ENCODE data around the gene TP53INP2. TPM values are rescaled to one million over a fixed set of nuclear protein-coding genes. Genes with fewer than 3 reads are reported as not detected.

Gene TP53INP2, protein sequence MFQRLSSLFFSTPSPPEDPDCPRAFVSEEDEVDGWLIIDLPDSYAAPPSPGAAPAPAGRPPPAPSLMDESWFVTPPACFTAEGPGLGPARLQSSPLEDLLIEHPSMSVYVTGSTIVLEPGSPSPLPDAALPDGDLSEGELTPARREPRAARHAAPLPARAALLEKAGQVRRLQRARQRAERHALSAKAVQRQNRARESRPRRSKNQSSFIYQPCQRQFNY
- 7.1 TPM for total RNA-seq (2021; ENCODE audit: unreplicated experiment)
- polyA plus RNA-seq (2012) = 7.8 and 8.3 TPM in 2 replicates
- Bru-seq, nascent RNA = percentile 53 among the genes with signal in this experiment
- BruChase-seq, experiment 1, labeled RNA remaining after a 6-hour chase = percentile 84 among the genes with signal in this experiment
- percentile 66 among the genes with signal in this experiment for BruChase-seq, experiment 2, labeled RNA remaining after a 2-hour chase
- long read RNA-seq, partial matches to known transcripts = 5 of 5 reads
- long read RNA-seq, other reads (novel, unspliced or antisense) = 0 of 5 reads

DNA sequence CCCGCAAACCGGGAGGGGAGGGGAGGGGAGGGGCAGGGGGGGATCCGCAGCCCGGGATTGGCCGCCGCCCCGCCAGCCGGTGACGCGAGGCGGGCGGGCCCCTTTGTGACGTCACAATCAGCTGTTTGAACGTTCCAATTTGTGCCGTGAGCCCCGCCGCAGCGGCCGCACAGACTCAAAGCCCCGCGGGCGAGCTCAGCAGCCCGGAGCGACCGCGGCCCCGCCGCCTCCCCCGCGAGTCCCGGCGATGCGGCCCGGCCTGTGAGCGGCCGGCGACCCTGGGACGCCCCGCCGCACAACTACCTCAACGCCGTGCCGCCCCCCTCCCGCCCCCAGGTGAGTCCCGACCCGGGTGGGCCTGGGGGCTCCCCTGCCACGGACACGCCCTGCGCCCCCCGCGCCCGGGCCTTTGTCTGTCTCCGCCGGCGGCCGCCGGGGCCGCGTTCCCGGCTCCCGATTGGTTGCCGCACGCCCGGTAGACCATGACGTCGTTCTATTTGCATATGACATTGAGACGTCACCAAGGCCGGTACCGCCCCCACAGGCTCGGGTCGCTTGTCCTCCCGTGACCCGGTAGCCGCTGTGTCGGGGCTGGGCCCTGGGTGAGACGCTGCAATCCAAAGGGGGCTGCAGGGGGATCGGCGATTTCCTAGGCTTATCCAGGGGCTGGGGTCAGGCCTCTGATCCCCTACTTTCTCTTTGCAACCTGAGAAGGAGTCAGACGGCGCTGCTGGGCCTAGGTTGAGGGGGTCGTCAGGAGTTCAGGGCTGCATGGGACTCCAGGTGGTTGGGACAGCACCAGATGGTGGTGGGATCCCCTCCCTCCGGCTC is at the start of gene TP53INP2:
Gene TP53INP2, plus strand, starts transcription at position 168 of the 831 bp plus-strand sequence. CDS start 4,396 bp downstream, outside the sequence.
- H3K27ac ChIP-seq (ENCODE audit: low read depth, low read length) = peak within 1 kb of the TSS; percentile 52; the same call in 1 of the 2 replicates
- RAD21 ChIA-PET (ENCODE audit: low non-redundant PET in 1 of 2, low total read pairs in 2 of 2, uncharacterized antibody in 2 of 2, unreplicated experiment in 2 of 2) = interaction anchor here in 1 of 2 experiments (0.6 kb wide), 1 partner anchor 160 kb away, joined by 3 read pairs; no protein-coding TSS in a partner anchor
- POLR2A ChIA-PET = interaction anchor here (1.6 kb wide), 1 partner anchor 9 kb away, joined by 4 read pairs; no protein-coding TSS in a partner anchor
- H3K4me3 ChIP-seq (replicated peaks in 1 of 2; ENCODE audit: low read depth in 1 of 2, low read length in 2 of 2) = peak within 1 kb of the TSS; percentile 57 to 77
- peak; percentile 74 for DNase-seq (ENCODE audit: low read depth, low spot score)
- intact Hi-C loops (cut with micrococcal nuclease) = loop anchor here (5.0 kb wide), 1 partner anchor 392 kb away; no protein-coding TSS in a partner anchor
- peak within 1 kb of the TSS; percentile 99 for H3K4me2 ChIP-seq (ENCODE audit: low read length)
- no peaks in the 10 kb centered on the region for H3K9me2 ChIP-seq (ENCODE audit: insufficient read depth)
- peak within 1 kb of the TSS; percentile 92 for H2AFZ ChIP-seq (ENCODE audit: low read depth, low read length, poor library complexity, severe bottlenecking)
- H3K4me1 ChIP-seq (ENCODE audit: control insufficient read depth in 1 of 2, insufficient read depth in 2 of 2, low read length in 2 of 2) = peaks cover 21 to 43% of the 10 kb centered on the region in 2 experiments
- BruUV-seq (replicated peaks) = no TSS peak
- H3K27me3 ChIP-seq (ENCODE audit: insufficient read depth, low read length) = no peaks in the 10 kb centered on the region
- peak within 1 kb of the TSS; percentile 81 for H3K9ac ChIP-seq (ENCODE audit: low read length)
- peak; percentile 61 for ATAC-seq
- CTCF ChIA-PET = interaction anchor here (1.5 to 2.0 kb wide), 3 partner anchors 65 to 514 kb away, joined by 4 to 6 read pairs (median 5); no protein-coding TSS in a partner anchor
- no peaks in the 10 kb centered on the region for H4K20me1 ChIP-seq (ENCODE audit: insufficient read depth)
- no peaks in the 10 kb centered on the region for H3K79me2 ChIP-seq (ENCODE audit: insufficient read depth, low read length)
- no peaks in the 10 kb centered on the region for H3K9me3 ChIP-seq (ENCODE audit: control insufficient read depth in 1 of 2, insufficient read depth in 1 of 2, low read depth in 1 of 2, low read length in 2 of 2)
- H3K36me3 ChIP-seq (ENCODE audit: control insufficient read depth in 1 of 2, insufficient read depth in 2 of 2, low read length in 2 of 2) = no peaks in the 10 kb centered on the region
- TF ChIP-seq SIN3A (IDR thresholded peaks at IDR 0.05; ENCODE audit: low read depth) = no peak
- no peak for TF ChIP-seq JUND (IDR thresholded peaks at IDR 0.05)
- TF ChIP-seq ZFX (IDR thresholded peaks at IDR 0.05) = peak; percentile 22
- TF ChIP-seq POLR2AphosphoS5 (IDR thresholded peaks at IDR 0.05; ENCODE audit: low read depth, low read length) = no peak; the same call in 1 of the 2 replicates
- TF ChIP-seq POLR2A (IDR thresholded peaks at IDR 0.05; ENCODE audit: borderline replicate concordance, extremely low read depth, insufficient read depth, insufficient read length) = peak; percentile 10
- TF ChIP-seq ZNF274 (IDR thresholded peaks at IDR 0.05; ENCODE audit: low read depth, low read length) = no peak
- TF ChIP-seq ELF1 (IDR thresholded peaks at IDR 0.05; ENCODE audit: borderline replicate concordance, low read depth) = no peak
- no peak for TF ChIP-seq EZH2phosphoT487 (IDR thresholded peaks at IDR 0.05; ENCODE audit: borderline replicate concordance)
- TF ChIP-seq, protein P1, sequence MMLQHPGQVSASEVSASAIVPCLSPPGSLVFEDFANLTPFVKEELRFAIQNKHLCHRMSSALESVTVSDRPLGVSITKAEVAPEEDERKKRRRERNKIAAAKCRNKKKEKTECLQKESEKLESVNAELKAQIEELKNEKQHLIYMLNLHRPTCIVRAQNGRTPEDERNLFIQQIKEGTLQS (IDR thresholded peaks at IDR 0.05) = no peak
- no peak for TF ChIP-seq FOSL1 (IDR thresholded peaks at IDR 0.05; ENCODE audit: low read depth)
- no peak; the same call in 1 of the 2 replicates for TF ChIP-seq SP1 (IDR thresholded peaks at IDR 0.05; ENCODE audit: low read depth)
- 0 out of 2 replicates have a peak, but pooled peaks have one; percentile 47 for TF ChIP-seq EGR1 (IDR thresholded peaks at IDR 0.05; ENCODE audit: low read depth)
- TF ChIP-seq EZH2 (IDR thresholded peaks at IDR 0.05) = no peak
- TF ChIP-seq TCF7L2 (IDR thresholded peaks at IDR 0.05; ENCODE audit: borderline replicate concordance, extremely low read depth, insufficient read depth, insufficient read length) = peak; percentile 71
- TF ChIP-seq, protein P2, sequence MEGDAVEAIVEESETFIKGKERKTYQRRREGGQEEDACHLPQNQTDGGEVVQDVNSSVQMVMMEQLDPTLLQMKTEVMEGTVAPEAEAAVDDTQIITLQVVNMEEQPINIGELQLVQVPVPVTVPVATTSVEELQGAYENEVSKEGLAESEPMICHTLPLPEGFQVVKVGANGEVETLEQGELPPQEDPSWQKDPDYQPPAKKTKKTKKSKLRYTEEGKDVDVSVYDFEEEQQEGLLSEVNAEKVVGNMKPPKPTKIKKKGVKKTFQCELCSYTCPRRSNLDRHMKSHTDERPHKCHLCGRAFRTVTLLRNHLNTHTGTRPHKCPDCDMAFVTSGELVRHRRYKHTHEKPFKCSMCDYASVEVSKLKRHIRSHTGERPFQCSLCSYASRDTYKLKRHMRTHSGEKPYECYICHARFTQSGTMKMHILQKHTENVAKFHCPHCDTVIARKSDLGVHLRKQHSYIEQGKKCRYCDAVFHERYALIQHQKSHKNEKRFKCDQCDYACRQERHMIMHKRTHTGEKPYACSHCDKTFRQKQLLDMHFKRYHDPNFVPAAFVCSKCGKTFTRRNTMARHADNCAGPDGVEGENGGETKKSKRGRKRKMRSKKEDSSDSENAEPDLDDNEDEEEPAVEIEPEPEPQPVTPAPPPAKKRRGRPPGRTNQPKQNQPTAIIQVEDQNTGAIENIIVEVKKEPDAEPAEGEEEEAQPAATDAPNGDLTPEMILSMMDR (IDR thresholded peaks at IDR 0.05 in 2 of 3, conservative IDR thresholded peaks at IDR 0.05 in 1 of 3; ENCODE audit: borderline replicate concordance in 1 of 3, insufficient read depth in 1 of 3, low read depth in 2 of 3, low read length in 2 of 3) = no peak
- TF ChIP-seq YY1 (IDR thresholded peaks at IDR 0.05; ENCODE audit: extremely low read depth, insufficient replicate concordance, low read depth, low read length) = no peak
- TF ChIP-seq, protein P3, sequence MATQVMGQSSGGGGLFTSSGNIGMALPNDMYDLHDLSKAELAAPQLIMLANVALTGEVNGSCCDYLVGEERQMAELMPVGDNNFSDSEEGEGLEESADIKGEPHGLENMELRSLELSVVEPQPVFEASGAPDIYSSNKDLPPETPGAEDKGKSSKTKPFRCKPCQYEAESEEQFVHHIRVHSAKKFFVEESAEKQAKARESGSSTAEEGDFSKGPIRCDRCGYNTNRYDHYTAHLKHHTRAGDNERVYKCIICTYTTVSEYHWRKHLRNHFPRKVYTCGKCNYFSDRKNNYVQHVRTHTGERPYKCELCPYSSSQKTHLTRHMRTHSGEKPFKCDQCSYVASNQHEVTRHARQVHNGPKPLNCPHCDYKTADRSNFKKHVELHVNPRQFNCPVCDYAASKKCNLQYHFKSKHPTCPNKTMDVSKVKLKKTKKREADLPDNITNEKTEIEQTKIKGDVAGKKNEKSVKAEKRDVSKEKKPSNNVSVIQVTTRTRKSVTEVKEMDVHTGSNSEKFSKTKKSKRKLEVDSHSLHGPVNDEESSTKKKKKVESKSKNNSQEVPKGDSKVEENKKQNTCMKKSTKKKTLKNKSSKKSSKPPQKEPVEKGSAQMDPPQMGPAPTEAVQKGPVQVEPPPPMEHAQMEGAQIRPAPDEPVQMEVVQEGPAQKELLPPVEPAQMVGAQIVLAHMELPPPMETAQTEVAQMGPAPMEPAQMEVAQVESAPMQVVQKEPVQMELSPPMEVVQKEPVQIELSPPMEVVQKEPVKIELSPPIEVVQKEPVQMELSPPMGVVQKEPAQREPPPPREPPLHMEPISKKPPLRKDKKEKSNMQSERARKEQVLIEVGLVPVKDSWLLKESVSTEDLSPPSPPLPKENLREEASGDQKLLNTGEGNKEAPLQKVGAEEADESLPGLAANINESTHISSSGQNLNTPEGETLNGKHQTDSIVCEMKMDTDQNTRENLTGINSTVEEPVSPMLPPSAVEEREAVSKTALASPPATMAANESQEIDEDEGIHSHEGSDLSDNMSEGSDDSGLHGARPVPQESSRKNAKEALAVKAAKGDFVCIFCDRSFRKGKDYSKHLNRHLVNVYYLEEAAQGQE (IDR thresholded peaks at IDR 0.05; ENCODE audit: low read depth) = no peak
- no peak for TF ChIP-seq SRF (IDR thresholded peaks at IDR 0.05; ENCODE audit: low read depth)
- TF ChIP-seq RAD21 (IDR thresholded peaks at IDR 0.05; ENCODE audit: low read depth) = no peak

Measured in HCT116 (cell line).